Tibial nerve (tissue), 4 donors: ENCODE measurements around the gene QKI. TPM values are rescaled to one million over a fixed set of nuclear protein-coding genes. Genes with fewer than 3 reads are reported as not detected.
A peak's percentile ranks its signal among the peaks of the same experiment; 100 is the strongest.

ENCODE experiments used
- DNase-seq, 2 donors: peaks; one replicate each; pipeline ENCODE4 v3.0.0-alpha.2; 2019; ENCODE audit warnings: low spot score in 2 of 2
- H3K27ac ChIP-seq, 4 donors: fragments of 200-600 bp; sonication (generic) in 3 of 4; one replicate each; pipeline ENCODE4 v1.5.1; 2017 to 2019; ENCODE audit warnings: mild to moderate bottlenecking in 1 of 4
- H3K27me3 ChIP-seq, 2 donors: fragments of 200-600 bp; sonication (generic) in 1 of 2; one replicate each; pipeline versions ENCODE4 v1.5.1 to v1.6.0; 2017 to 2019
- H3K36me3 ChIP-seq, 3 donors: fragments of 200-600 bp; sonication (generic); one replicate each; pipeline ENCODE4 v1.5.1; 2018 to 2019
- H3K4me1 ChIP-seq, 4 donors: fragments of 200-600 bp; sonication (generic) in 3 of 4; one replicate each; pipeline ENCODE4 v1.5.1; 2017 to 2019
- H3K4me3 ChIP-seq, 4 donors: fragments of 200-600 bp; sonication (generic) in 3 of 4; one replicate each; pipeline ENCODE4 v1.5.1; 2017 to 2019; ENCODE audit warnings: mild to moderate bottlenecking in 1 of 4, moderate library complexity in 1 of 4
- H3K9me3 ChIP-seq, 4 donors: fragments of 200-600 bp; sonication (generic) in 3 of 4; one replicate each; pipeline ENCODE4 v1.5.1; 2017 to 2019
- CTCF ChIP-seq, 5 experiments: fragments of 200-600 bp in 3 of 5; fragments of 450-650 bp in 2 of 5; sonication (generic) in 3 of 5; IDR thresholded peaks; one replicate each; pipeline ENCODE4 v1.5.1; 2016 to 2019; ENCODE audit warnings: antibody characterized with exemption in 5 of 5, mild to moderate bottlenecking in 3 of 5, moderate library complexity in 2 of 5
- EP300 ChIP-seq, 2 donors: sonication (generic); formaldehyde crosslinking; IDR thresholded peaks; one replicate each; pipeline ENCODE4 v1.6.1; 2017; ENCODE audit warnings: antibody characterized with exemption in 2 of 2, mild to moderate bottlenecking in 1 of 2
- POLR2A ChIP-seq, 2 donors: fragments of 450-650 bp; IDR thresholded peaks; one replicate each; pipeline ENCODE4 v1.6.1; 2017; ENCODE audit warnings: antibody characterized with exemption in 2 of 2, mild to moderate bottlenecking in 2 of 2, moderate library complexity in 2 of 2
- WGBS, 2 donors: methylation state at CpG; one replicate each; pipeline ENCODE4 v1.1.5; 2018; 5-methylcytosine and 5-hydroxymethylcytosine counted together
- total RNA-seq, 4 donors: library from RNA; depleted of rRNA; stranded (reverse); fragments of >200 nt; gene quantifications; one replicate each; pipeline ENCODE4 v1.1.0, GENCODE V29; 2016

Gene QKI
- total RNA-seq, 4 donors from 2014 or later, result 365 to 570 (median 511) TPM

GRCh38 chr6:163394659-163395058, 19.9 kb upstream of the QKI start:
- peaks cover 0 to 68% (median 21%) of the 10 kb centered on the region in 4 donors for H3K4me1 ChIP-seq
- no peaks in the 10 kb centered on the region for H3K9me3 ChIP-seq
- no peak overlapping the region for H3K4me3 ChIP-seq
- 80 to 84% methylated on average over 4 of the region's 4 CpGs for WGBS, 2 donors
- no peak for DNase-seq
- H3K27ac ChIP-seq, result peak overlapping the region; percentile 17 to 83 (median 74)
- H3K27me3 ChIP-seq, result no peaks in the 10 kb centered on the region
- TF ChIP-seq EP300 (IDR thresholded peaks at IDR 0.05), result no peak
- no peak for TF ChIP-seq POLR2A (IDR thresholded peaks at IDR 0.05)
- no peak for TF ChIP-seq CTCF (IDR thresholded peaks at IDR 0.05)
- H3K36me3 ChIP-seq, result no peaks in the 10 kb centered on the region

- no peaks in the 10 kb centered on the region for H3K27me3 ChIP-seq
- H3K4me3 ChIP-seq, result no peak overlapping the region
- 50 to 58% methylated on average over 5 of the region's 5 CpGs for WGBS, 2 donors
- H3K36me3 ChIP-seq, result no peaks in the 10 kb centered on the region
- DNase-seq, result no peak
- H3K27ac ChIP-seq, result peak overlapping the region; percentile 17 to 83 (median 74)
- TF ChIP-seq EP300 (IDR thresholded peaks at IDR 0.05) (peak in 1 of 2 donors; percentile 23), CTCF (IDR thresholded peaks at IDR 0.05) (no peak), POLR2A (IDR thresholded peaks at IDR 0.05) (no peak)
- H3K4me1 ChIP-seq, result peaks cover 0 to 68% (median 21%) of the 10 kb centered on the region in 4 donors
- no peaks in the 10 kb centered on the region for H3K9me3 ChIP-seq
These were observed 19.2 kb upstream of the QKI start for GRCh38 chr6:163395122-163395830.

- TF ChIP-seq CTCF (IDR thresholded peaks at IDR 0.05) (no peak), POLR2A (IDR thresholded peaks at IDR 0.05) (no peak), EP300 (IDR thresholded peaks at IDR 0.05) (no peak)
- peaks cover 0 to 68% (median 21%) of the 10 kb centered on the region in 4 donors for H3K4me1 ChIP-seq
- 50 to 53% methylated on average over 3 of the region's 3 CpGs for WGBS, 2 donors
- H3K36me3 ChIP-seq, result no peaks in the 10 kb centered on the region
- no peaks in the 10 kb centered on the region for H3K9me3 ChIP-seq
- H3K4me3 ChIP-seq, result no peak overlapping the region
- no peaks in the 10 kb centered on the region for H3K27me3 ChIP-seq
- DNase-seq, result no peak
- peak overlapping the region; percentile 17 to 83 (median 74) for H3K27ac ChIP-seq
These were observed 18.7 kb upstream of the QKI start for GRCh38 chr6:163395831-163396185.

- H3K36me3 ChIP-seq, result no peaks in the 10 kb centered on the region
- WGBS, 2 donors, result 24 to 35% methylated on average over 4 of the region's 4 CpGs
- peak overlapping the region; percentile 46 to 83 (median 64) for H3K27ac ChIP-seq
- no peaks in the 10 kb centered on the region for H3K9me3 ChIP-seq
- no peak for DNase-seq
- peak overlapping the region in 1 of 4 donors; percentile 48 for H3K4me3 ChIP-seq
- peaks cover 0 to 73% (median 20%) of the 10 kb centered on the region in 4 donors for H3K4me1 ChIP-seq
- TF ChIP-seq POLR2A (IDR thresholded peaks at IDR 0.05) (no peak), CTCF (IDR thresholded peaks at IDR 0.05) (no peak), EP300 (IDR thresholded peaks at IDR 0.05) (no peak)
- no peaks in the 10 kb centered on the region for H3K27me3 ChIP-seq
These were observed 17.2 kb upstream of the QKI start for GRCh38 chr6:163397326-163397725.

GRCh38 chr6:163398115-163398514, 16.4 kb upstream of the QKI start:
- H3K4me3 ChIP-seq, result no peak overlapping the region
- no peak for TF ChIP-seq POLR2A (IDR thresholded peaks at IDR 0.05)
- TF ChIP-seq CTCF (IDR thresholded peaks at IDR 0.05), result no peak
- TF ChIP-seq EP300 (IDR thresholded peaks at IDR 0.05), result no peak
- DNase-seq, result no peak
- H3K4me1 ChIP-seq, result peaks cover 0 to 67% (median 20%) of the 10 kb centered on the region in 4 donors
- peak overlapping the region in 3 of 4 donors; percentile 40 to 83 (median 82) for H3K27ac ChIP-seq
- H3K27me3 ChIP-seq, result no peaks in the 10 kb centered on the region
- no peaks in the 10 kb centered on the region for H3K9me3 ChIP-seq
- no peaks in the 10 kb centered on the region for H3K36me3 ChIP-seq
- 52 to 60% methylated on average over 2 of the region's 2 CpGs for WGBS, 2 donors
